NCI-H2171 treated with DMSO at 0.1 percent for 48 hours (cell line): ENCODE results near the gene MROH8.
"Not testable (repeated sequence)": the region's sequence is repeated elsewhere in the genome, so short reads cannot be mapped to it uniquely, and the experiment has no call there.

ENCODE experiments used
- DNase-seq: peaks from one replicate; lab custom pipeline; 2025; lab: John Stamatoyannopoulos, UW

Gene MROH8

GRCh38 chr20:37090407-37090806, 88.9 kb downstream of the MROH8 start:
- DNase-seq, result no peak

- no peak for DNase-seq
Measured at GRCh38 chr20:37081717-37082289, 97.5 kb downstream of the MROH8 start.

GRCh38 chr20:37077009-37077408, 102.3 kb downstream of the MROH8 start:
- no peak for DNase-seq

- DNase-seq, result no peak
Measured at GRCh38 chr20:37075932-37076685, 103.2 kb downstream of the MROH8 start.

- DNase-seq, result no peak
Measured at GRCh38 chr20:37072293-37073196, 106.8 kb downstream of the MROH8 start.

GRCh38 chr20:37071481-37071911, 107.9 kb downstream of the MROH8 start:
- no peak for DNase-seq

- not testable (repeated sequence) for DNase-seq
Measured at GRCh38 chr20:37069563-37069962, 109.8 kb downstream of the MROH8 start.

- DNase-seq, result no peak
Measured at GRCh38 chr20:37066168-37066567, 113.2 kb downstream of the MROH8 start.

GRCh38 chr20:37055276-37055675, 124.1 kb downstream of the MROH8 start:
- no peak for DNase-seq

GRCh38 chr20:37053230-37053950, 126.0 kb downstream of the MROH8 start:
- DNase-seq, result no peak
